T47D (cell line): ENCODE data around the gene CHCHD3.
"Not testable (repeated sequence)": the region's sequence is repeated elsewhere in the genome, so short reads cannot be mapped to it uniquely, and the experiment has no call there.

Experiments used
- DNase-seq, 2 experiments: peaks; one replicate each; pipeline versions ENCODE4 v3.0.0 to v3.0.0-alpha.2; 2011 to 2012; ENCODE audit warnings: low read depth in 1 of 2, low spot score in 1 of 2
- JUND ChIP-seq: IDR thresholded peaks from 2 replicates; pipeline ENCODE4 v1.6.1; 2012; ENCODE audit warnings: low read depth
- in situ Hi-C: cut with HindIII; loops from 2 replicates; pipeline ENCODE4 v1.10.0; 2016; ENCODE audit warnings: low sequenced_read_pairs, low pct_unique_long_range_greater_than_20kb

Gene CHCHD3

DNA sequence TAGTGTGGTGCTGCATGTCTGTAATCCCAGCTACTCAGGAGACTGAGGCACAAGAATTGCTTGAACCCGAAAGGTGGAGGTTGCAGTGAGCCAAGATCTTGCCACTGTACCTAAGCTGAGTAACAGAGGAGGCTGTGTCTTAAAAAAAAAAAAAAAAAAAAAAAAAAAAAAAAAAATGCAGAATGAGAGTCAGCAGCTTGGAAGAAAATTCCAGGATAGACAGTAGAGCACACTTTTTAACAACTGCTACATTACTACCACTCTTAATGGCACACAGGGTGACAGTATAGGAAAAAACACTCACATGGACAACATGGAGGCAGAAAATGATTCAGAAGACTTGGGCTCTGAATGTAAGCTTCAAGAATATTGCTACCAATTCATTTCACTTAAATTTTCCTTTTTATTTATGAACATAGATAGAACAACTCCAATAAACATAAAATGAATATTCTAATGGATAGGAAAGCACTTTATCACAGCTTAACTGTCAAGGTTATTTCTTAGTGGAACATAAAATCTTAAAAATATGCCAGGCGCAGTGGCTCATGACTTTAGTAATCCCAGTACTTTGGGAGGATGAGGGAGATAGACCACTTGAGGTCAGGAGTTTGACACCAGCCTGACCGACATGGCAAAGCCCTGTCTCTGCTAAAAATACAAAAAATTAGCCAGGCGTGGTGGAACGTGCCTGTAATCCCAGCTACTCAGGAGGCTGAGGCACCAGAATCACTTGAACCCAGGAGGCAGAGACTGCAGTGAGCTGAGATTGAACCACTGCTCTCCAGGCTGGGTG lies 31.5 kb downstream of the CHCHD3 start:
- DNase-seq = no peak
- TF ChIP-seq JUND = no peak
- in situ Hi-C loops = no loop called here

GRCh38 chr7:133048589-133048988 lies 33.3 kb downstream of the CHCHD3 start:
- TF ChIP-seq JUND = no peak
- DNase-seq = no peak
- in situ Hi-C loops = no loop called here

DNA sequence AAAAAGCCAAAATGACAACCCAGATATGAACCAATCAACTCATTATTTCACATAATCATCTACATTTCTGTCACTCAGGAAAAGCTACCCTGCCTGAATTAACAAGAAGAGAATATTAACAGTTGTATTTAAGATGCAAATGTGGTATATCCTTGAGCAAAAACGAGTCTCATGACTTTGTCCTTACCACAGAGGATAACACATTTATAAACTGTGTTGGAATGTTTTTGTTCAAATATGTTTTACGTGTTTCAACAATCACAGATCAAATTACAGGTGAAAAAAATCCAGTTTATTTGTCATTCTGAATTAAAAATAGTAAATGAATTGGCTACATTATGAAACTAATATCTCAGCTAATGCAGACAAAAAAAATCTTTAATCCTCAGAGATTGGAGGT lies 34.6 kb downstream of the CHCHD3 start:
- no peak for DNase-seq
- no peak for TF ChIP-seq JUND
- in situ Hi-C loops = no loop called here

DNA sequence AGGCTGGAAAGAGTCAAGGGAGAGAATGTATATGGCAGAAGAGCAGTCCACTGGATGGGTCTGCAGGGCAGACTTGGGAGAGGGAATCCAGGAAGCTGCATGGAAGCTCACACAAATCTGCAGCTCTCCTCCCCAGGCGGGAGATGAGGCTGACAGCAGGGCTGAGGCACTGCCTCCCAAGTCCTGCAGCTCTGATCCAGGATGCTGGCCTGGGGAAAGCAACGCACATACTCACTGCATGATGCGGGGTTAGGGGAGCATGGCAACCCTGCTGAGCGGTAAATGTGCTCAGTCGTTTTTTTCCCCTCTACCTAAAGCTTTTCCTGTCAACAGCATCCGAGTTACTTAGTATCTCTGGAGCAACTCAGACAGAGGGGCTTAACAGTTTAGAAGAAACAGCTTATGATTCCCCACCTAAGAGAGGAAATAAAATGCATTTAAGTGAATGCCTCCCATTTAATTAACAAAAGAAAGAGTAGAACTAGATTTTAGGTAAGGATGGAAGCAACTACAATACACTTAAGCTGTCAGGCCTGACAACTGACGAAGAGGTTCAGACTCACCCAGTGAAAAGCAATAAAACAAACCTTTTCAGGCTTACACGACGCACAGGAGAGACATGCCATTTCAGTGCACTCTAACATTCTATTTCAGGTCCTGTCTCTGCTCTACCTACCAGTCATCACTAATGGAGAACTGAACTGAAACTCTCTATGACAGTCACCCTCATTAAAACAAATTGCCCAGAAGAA lies 37.0 kb downstream of the CHCHD3 start:
- TF ChIP-seq JUND = no peak
- DNase-seq = no peak
- in situ Hi-C loops = no loop called here

- no peak for DNase-seq
- TF ChIP-seq JUND = no peak
- in situ Hi-C loops = no loop called here
Observed at GRCh38 chr7:133040674-133041073, 41.2 kb downstream of the CHCHD3 start.

GRCh38 chr7:133040178-133040577 lies 41.7 kb downstream of the CHCHD3 start:
- no peak for DNase-seq
- in situ Hi-C loops = no loop called here
- no peak for TF ChIP-seq JUND

- no peak for TF ChIP-seq JUND
Observed at GRCh38 chr7:133039614-133040013, 42.3 kb downstream of the CHCHD3 start.

DNA sequence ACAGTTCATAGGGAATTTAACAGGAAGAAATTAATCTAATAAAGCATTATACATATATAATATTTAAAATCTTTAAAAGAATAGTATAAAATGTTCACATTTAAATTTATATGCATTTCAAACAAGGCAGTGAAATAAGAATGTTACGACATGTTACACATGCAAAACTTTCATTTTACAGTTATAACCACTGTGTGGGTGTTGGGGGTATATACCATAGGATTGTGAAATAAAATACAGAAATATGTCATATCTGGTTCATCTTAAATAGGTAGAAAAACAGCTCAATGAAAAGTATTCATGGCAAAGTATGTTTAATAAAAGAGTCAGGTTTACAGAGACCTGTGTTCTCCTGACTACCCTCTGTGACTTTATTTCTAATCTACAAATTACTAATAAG lies 45.6 kb downstream of the CHCHD3 start:
- in situ Hi-C loops = no loop called here
- DNase-seq = no peak
- TF ChIP-seq JUND = no peak

More at GRCh38 chr7:133039614-133040013, 42.3 kb downstream of the CHCHD3 start:
- DNase-seq = no peak
- in situ Hi-C loops = no loop called here

GRCh38 chr7:133035240-133035639 lies 46.6 kb downstream of the CHCHD3 start:
- DNase-seq, in situ Hi-C loops: not testable (repeated sequence)

DNA sequence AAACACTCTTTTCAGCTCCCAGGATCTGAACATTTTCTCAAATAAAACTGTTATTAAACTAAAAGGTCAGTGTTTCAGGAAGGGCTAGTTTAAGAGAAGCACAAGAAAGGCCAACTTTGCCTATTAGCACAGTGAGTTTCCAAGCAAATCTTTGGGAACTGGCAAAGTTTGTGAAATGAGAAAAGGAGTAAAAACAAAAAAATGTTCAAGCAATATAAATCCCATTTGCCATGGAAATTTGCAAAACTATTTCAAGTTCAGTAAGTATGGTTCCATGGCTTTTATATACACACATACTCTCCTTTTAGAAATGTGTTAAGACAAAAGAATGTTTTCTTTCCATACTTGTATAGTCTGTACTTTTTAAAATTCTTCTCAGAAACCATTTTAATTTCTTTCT lies 51.5 kb downstream of the CHCHD3 start:
- DNase-seq = no peak
- no peak for TF ChIP-seq JUND
- in situ Hi-C loops = no loop called here

DNA sequence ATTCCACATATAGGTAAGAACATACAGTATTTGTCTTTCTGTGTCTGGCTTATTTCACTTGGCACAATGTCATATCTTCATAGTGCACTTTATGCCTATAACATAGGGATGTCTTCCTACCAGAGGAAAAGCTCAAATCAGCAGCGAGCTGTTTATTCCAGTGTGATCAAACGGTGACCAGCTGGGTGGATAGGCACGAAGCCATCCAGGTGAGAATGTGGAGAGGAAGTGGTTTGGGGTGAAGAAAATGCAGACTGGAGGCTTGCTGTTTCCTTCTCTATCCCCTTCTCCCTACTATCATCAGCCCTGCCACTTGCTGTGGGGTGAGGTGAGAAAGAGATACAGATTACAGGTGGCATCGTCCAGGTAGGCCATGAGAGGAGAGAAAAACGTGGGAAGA lies 52.4 kb downstream of the CHCHD3 start:
- DNase-seq = no peak
- in situ Hi-C loops = no loop called here
- TF ChIP-seq JUND = no peak

DNA sequence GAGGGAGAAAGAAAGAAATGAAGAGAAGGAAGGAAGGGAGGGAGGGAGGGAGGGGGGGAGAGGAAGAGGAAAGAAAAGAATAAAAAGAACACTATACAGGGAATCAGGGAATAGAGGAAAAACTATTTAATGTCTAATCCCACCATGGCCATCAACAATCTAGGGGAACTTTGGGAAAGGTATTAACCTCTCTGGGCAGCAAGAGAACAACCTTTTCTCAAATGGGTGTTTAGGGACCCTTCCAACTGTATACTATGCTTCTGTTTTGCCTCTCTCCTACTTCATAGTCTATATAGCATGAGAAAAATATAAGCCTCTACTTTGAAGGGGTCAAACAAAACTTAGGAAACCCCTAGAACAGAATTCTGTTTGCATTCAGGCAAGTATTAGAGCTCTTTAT lies 54.5 kb downstream of the CHCHD3 start:
- no peak for DNase-seq
- no peak for TF ChIP-seq JUND
- in situ Hi-C loops = no loop called here

DNA sequence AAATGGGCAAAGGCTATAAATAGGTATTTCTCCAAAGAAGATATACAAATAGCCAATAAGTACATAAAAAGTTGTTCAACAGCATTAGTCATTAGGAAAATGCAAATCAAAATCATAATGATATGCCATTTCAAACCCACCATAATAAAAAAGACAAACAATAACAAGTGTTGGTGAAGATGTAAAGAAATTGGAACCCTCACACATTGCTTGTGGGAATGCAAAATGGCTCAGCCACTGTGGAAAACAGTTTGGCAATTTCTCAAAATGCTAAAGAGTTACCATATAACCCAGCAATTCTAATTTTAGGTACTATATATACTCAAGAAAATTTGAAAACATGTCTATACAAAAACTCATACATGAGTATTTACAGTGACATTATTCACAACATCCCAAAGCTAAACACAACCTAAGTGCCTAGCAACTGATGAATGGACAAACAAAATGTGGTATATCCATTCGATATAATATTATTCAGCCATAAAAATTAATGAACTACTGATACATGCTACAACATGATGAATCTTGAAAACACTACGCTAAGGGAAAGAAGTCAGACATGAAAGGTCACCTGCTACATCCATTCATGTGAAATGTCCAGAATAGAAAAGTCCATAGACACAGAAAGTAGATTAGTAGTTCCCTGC lies 55.6 kb downstream of the CHCHD3 start:
- no peak for TF ChIP-seq JUND
- in situ Hi-C loops = no loop called here
- no peak for DNase-seq

GRCh38 chr7:133025056-133025455 lies 56.8 kb downstream of the CHCHD3 start:
- DNase-seq = no peak
- no peak for TF ChIP-seq JUND
- in situ Hi-C loops = no loop called here
